Osteoblast (primary cell): ENCODE results near the gene FAM124A. TPM values are rescaled to one million over a fixed set of nuclear protein-coding genes. Genes with fewer than 3 reads are reported as not detected.

Source experiments
- DNase-seq: peaks from one replicate; pipeline ENCODE4 v3.0.0; 2011; ENCODE audit warnings: low spot score, mixed read lengths; ENCODE audit not compliant: insufficient read length; ENCODE audit errors: missing footprints
- H2AFZ ChIP-seq: 2 replicates; pipeline ENCODE4 v1.6.0; 2011; ENCODE audit warnings: mild to moderate bottlenecking, low read length
- H3K27ac ChIP-seq: 2 replicates; pipeline ENCODE4 v1.5.1; 2011; ENCODE audit warnings: mild to moderate bottlenecking, low read depth, low read length, moderate library complexity
- H3K27me3 ChIP-seq: 2 replicates; pipeline ENCODE4 v1.6.0; 2012; ENCODE audit warnings: mild to moderate bottlenecking, control low read depth, inconsistent platforms, low read length, moderate library complexity; ENCODE audit not compliant: insufficient read depth
- H3K36me3 ChIP-seq: 2 replicates; pipeline ENCODE4 v1.5.1; 2011; ENCODE audit warnings: mild to moderate bottlenecking, low read length, control low read depth, moderate library complexity; ENCODE audit not compliant: insufficient read depth
- H3K4me1 ChIP-seq: 2 replicates; pipeline ENCODE4 v1.5.1; 2011; ENCODE audit warnings: mild to moderate bottlenecking, low read length, control low read depth, moderate library complexity; ENCODE audit not compliant: insufficient read depth
- H3K4me2 ChIP-seq: 2 replicates; pipeline ENCODE4 v1.6.0; 2011; ENCODE audit warnings: mild to moderate bottlenecking, low read length; ENCODE audit not compliant: insufficient read depth
- H3K4me3 ChIP-seq: fragments of 200-600 bp; sonication (generic); 3 replicates; pipeline ENCODE4 v1.5.1; 2012; ENCODE audit warnings: mild to moderate bottlenecking, low read length, inconsistent platforms; ENCODE audit not compliant: insufficient read depth
- H3K79me2 ChIP-seq: 2 replicates; pipeline ENCODE4 v1.6.0; 2012; ENCODE audit warnings: mild to moderate bottlenecking, low read length, control low read depth, inconsistent platforms; ENCODE audit not compliant: insufficient read depth
- H3K9me3 ChIP-seq: 2 replicates; pipeline ENCODE4 v1.5.1; 2011; ENCODE audit warnings: low read depth, low read length, control low read depth
- H4K20me1 ChIP-seq: 2 replicates; pipeline ENCODE4 v1.6.0; 2012; ENCODE audit warnings: mild to moderate bottlenecking, low read length, control low read depth; ENCODE audit not compliant: insufficient read depth
- total RNA-seq: library from RNA; depleted of rRNA; stranded (reverse); fragments of >200 nt; gene quantifications from 2 replicates; pipeline ENCODE4 v1.2.3, GENCODE V29; 2012
- TF ChIP-seq, protein P1 (sequence below): IDR thresholded peaks from 2 replicates; pipeline ENCODE4 v1.5.1; 2011; ENCODE audit warnings: mild to moderate bottlenecking, low read depth, low read length, moderate library complexity; ENCODE audit errors: extremely low read depth

The FAM124A gene
- total RNA-seq, 1 donor = 1.1 TPM

DNA sequence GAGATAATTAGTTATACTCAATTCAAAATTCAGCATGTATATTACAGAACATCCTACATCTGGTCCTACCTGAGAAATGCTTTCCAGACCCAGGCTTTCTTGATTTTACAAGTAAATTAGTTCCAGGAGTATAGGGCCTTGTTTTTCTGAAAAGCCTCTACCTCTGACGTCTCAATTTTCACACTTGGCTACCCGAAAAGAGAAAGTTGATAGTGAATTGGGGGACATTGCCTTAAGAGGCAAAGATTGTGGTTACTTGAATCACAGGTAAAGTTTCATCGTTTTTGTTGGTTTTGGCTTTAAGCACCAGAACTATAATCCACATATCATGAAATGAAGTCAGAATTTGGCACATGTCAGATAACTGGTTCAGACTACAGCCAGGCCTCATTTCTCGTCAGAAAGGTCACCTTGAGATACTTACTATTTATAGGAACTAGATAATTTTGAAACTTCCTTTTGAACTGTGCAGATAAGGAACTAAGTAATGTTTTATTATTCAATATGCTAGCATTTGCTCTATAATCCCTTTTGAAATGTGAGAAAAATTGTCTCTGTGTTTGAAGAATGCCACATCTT is 30.8 kb downstream of the FAM124A start:
- Histone ChIP-seq H3K36me3 (no peaks in the 10 kb centered on the region), H3K27me3 (peaks cover 13% of the 10 kb centered on the region), H3K9me3 (no peaks in the 10 kb centered on the region), H3K4me2 (no peak overlapping the region), H3K79me2 (no peaks in the 10 kb centered on the region), H2AFZ (no peak overlapping the region), H3K4me1 (no peaks in the 10 kb centered on the region), H3K4me3 (no peak overlapping the region), H3K27ac (no peak overlapping the region), H4K20me1 (no peaks in the 10 kb centered on the region)
- no peak for DNase-seq
- TF ChIP-seq, protein P1, sequence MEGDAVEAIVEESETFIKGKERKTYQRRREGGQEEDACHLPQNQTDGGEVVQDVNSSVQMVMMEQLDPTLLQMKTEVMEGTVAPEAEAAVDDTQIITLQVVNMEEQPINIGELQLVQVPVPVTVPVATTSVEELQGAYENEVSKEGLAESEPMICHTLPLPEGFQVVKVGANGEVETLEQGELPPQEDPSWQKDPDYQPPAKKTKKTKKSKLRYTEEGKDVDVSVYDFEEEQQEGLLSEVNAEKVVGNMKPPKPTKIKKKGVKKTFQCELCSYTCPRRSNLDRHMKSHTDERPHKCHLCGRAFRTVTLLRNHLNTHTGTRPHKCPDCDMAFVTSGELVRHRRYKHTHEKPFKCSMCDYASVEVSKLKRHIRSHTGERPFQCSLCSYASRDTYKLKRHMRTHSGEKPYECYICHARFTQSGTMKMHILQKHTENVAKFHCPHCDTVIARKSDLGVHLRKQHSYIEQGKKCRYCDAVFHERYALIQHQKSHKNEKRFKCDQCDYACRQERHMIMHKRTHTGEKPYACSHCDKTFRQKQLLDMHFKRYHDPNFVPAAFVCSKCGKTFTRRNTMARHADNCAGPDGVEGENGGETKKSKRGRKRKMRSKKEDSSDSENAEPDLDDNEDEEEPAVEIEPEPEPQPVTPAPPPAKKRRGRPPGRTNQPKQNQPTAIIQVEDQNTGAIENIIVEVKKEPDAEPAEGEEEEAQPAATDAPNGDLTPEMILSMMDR = no peak

DNA sequence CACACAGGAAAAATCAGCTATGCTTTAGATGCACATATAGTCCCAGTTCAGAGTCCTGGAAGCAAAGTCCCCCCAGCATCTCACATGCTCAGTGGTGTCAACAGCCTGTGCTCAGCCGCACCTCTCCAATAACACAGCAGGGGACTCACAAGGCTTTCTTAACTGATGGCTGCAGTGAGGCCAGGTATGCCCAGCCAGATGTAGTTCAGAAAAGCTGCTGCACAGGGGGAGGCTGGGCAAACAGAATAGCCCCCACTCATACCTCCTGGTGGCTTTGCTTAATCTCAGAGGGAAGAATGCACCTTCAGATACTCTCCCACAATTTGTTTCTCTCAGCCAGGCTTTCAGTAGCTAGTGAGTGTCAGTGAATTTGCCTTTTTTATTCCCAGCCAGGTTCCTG is 33.4 kb downstream of the FAM124A start:
- no peak overlapping the region for H2AFZ ChIP-seq
- H4K20me1 ChIP-seq = no peaks in the 10 kb centered on the region
- H3K27me3 ChIP-seq = peaks cover 4% of the 10 kb centered on the region
- no peak overlapping the region for H3K4me3 ChIP-seq
- H3K9me3 ChIP-seq = no peaks in the 10 kb centered on the region
- no peak overlapping the region for H3K4me2 ChIP-seq
- H3K79me2 ChIP-seq = no peaks in the 10 kb centered on the region
- no peaks in the 10 kb centered on the region for H3K4me1 ChIP-seq
- no peak for DNase-seq
- H3K36me3 ChIP-seq = no peaks in the 10 kb centered on the region
- TF ChIP-seq, protein P1 = no peak
- no peak overlapping the region for H3K27ac ChIP-seq

DNA sequence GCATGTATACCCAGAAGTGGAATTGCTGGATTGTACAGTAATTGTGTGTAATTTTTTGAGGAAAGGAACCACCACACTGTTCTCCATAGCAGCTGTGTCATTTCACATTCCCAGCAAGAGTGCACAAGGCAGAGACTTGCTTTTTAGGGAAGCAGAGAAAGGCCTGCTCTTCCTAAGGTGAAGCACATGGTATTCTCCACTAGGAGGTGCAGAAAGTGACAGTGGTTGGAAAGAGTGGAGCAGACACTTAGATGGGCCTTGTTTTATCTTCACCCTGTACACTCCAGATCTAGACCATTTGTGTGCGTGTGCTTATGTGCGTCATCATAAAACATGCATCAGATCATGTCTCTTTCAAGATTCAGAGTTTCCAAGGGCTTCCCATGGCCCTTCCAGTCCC is 35.0 kb downstream of the FAM124A start:
- Histone ChIP-seq H3K27me3 (peaks cover 5% of the 10 kb centered on the region), H3K79me2 (no peaks in the 10 kb centered on the region), H4K20me1 (no peaks in the 10 kb centered on the region), H2AFZ (no peak overlapping the region), H3K4me2 (no peak overlapping the region), H3K27ac (no peak overlapping the region), H3K36me3 (no peaks in the 10 kb centered on the region), H3K4me3 (no peak overlapping the region), H3K4me1 (no peaks in the 10 kb centered on the region), H3K9me3 (no peaks in the 10 kb centered on the region)
- TF ChIP-seq, protein P1 = peak; percentile 12
- no peak for DNase-seq

DNA sequence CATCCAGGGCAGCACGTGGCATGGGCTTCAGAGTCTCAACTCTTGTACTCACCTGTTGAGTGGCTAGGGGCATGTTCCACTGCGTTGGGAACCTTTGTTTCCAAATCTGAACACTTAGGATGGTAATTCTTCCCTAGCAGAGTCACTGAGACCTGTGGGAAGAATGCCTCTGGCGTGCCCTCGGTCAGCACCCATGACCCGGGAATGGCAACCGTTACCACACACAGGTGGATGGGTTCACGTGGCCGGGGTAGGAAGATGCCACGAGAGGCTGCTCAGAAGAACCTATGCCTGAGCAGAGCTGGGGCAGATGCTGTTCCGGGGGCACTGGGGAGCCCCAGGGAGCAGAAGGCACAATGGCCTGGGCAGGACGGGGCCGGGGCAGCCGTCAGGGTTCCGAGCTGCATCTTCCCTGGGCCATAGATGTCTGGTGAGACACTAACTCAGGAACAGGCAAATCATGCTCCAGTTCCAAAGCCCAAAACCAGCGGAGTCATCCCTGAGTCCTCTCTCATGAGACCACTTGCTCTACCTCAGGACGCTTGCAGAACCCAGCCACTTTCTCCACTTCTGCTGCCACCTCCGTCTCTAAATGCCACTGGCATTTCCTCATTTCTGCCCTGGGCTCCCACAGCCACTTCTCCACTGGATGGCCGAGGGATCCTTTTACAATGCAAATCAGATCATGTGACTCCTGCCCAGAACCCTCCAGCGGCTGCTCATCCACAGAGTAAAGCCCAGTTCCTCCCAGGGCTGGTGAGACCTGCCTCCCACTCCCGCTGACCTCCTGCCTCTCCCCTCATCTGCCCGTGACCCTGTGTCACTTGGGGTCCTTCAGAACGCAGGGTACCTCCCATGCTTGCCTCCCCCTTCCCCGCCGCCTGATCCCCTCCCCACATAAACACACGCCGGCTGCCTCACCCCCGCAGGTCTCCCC is 36.7 kb downstream of the FAM124A start:
- TF ChIP-seq, protein P1 = no peak
- Histone ChIP-seq H3K27ac (no peak overlapping the region), H3K4me2 (no peak overlapping the region), H3K79me2 (no peaks in the 10 kb centered on the region), H2AFZ (no peak overlapping the region), H3K36me3 (no peaks in the 10 kb centered on the region), H3K9me3 (no peaks in the 10 kb centered on the region), H3K4me1 (no peaks in the 10 kb centered on the region), H4K20me1 (no peaks in the 10 kb centered on the region), H3K27me3 (peaks cover 10% of the 10 kb centered on the region), H3K4me3 (no peak overlapping the region)
- DNase-seq = no peak
